GM23338 (cell line): ENCODE results near the gene NUTF2. TPM values are rescaled to one million over a fixed set of nuclear protein-coding genes. Genes with fewer than 3 reads are reported as not detected.

ENCODE experiments used
- ATAC-seq: fragments of 200-7000 bp; cut with Tn5 transposase; 3 replicates; pipeline ENCODE4 v1.9.1; 2020
- DNase-seq: peaks from one replicate; pipeline ENCODE4 v3.0.0-alpha.2; 2015; ENCODE audit warnings: low spot score
- H2AFZ ChIP-seq: fragments of 200-600 bp; sonication (generic); 2 replicates; pipeline ENCODE4 v1.8.0; 2016; ENCODE audit warnings: antibody characterized with exemption, mild to moderate bottlenecking, moderate library complexity
- H3F3A ChIP-seq: fragments of 200-600 bp; sonication (generic); replicated peaks from 2 replicates; pipeline ENCODE4 v1.8.0; 2017; ENCODE audit warnings: antibody characterized with exemption, mixed run types, low read depth
- H3K27ac ChIP-seq: fragments of 200-600 bp; sonication (generic); 2 replicates; pipeline ENCODE4 v1.6.1; 2016; ENCODE audit warnings: low read depth
- H3K27me3 ChIP-seq: fragments of 200-600 bp; sonication (generic); 2 replicates; pipeline ENCODE4 v1.8.0; 2016; ENCODE audit warnings: mild to moderate bottlenecking, mixed run types, moderate library complexity; ENCODE audit not compliant: insufficient read depth
- H3K36me3 ChIP-seq: fragments of 200-600 bp; sonication (generic); 2 replicates; pipeline ENCODE4 v1.8.0; 2016; ENCODE audit warnings: mild to moderate bottlenecking; ENCODE audit not compliant: insufficient read depth
- H3K4me1 ChIP-seq: fragments of 200-600 bp; sonication (generic); 2 replicates; pipeline ENCODE4 v1.8.0; 2016; ENCODE audit warnings: mild to moderate bottlenecking, moderate library complexity; ENCODE audit not compliant: insufficient read depth
- H3K4me2 ChIP-seq: fragments of 200-600 bp; sonication (generic); 2 replicates; pipeline ENCODE4 v1.7.1; 2017; ENCODE audit warnings: mixed run types
- H3K4me3 ChIP-seq: fragments of 200-600 bp; sonication (generic); 2 replicates; pipeline ENCODE4 v1.6.1; 2016; ENCODE audit warnings: mixed run types
- H3K79me2 ChIP-seq: fragments of 200-600 bp; sonication (generic); replicated peaks from 2 replicates; pipeline ENCODE4 v1.8.0; 2017; ENCODE audit warnings: mild to moderate bottlenecking; ENCODE audit not compliant: insufficient read depth
- H3K9me2 ChIP-seq: fragments of 200-600 bp; sonication (generic); 2 replicates; pipeline ENCODE4 v1.8.0; 2017; ENCODE audit not compliant: insufficient read depth
- H4K20me1 ChIP-seq: fragments of 200-600 bp; sonication (generic); replicated peaks from 2 replicates; pipeline ENCODE4 v1.8.0; 2017; ENCODE audit warnings: mild to moderate bottlenecking; ENCODE audit not compliant: insufficient read depth
- H3K27ac Mint-ChIP-seq: 2 replicates; pipeline ENCODE4 v1.8.0; 2020; ENCODE audit warnings: inconsistent platforms, mild to moderate bottlenecking, moderate library complexity, mixed read lengths
- H3K27me3 Mint-ChIP-seq: 3 replicates; pipeline ENCODE4 v1.8.0; 2022; ENCODE audit warnings: low read depth, mild to moderate bottlenecking, moderate library complexity, mixed read lengths, inconsistent platforms; ENCODE audit not compliant: insufficient read depth, poor library complexity
- H3K36me3 Mint-ChIP-seq: 3 replicates; pipeline ENCODE4 v1.8.0; 2021; ENCODE audit warnings: low read depth, mild to moderate bottlenecking, inconsistent platforms, moderate library complexity, mixed read lengths
- H3K4me1 Mint-ChIP-seq: 3 replicates; pipeline ENCODE4 v1.8.0; 2020; ENCODE audit warnings: mild to moderate bottlenecking, inconsistent platforms, mixed read lengths
- H3K4me3 Mint-ChIP-seq: 3 replicates; pipeline ENCODE4 v1.8.0; 2021; ENCODE audit warnings: moderate library complexity, mild to moderate bottlenecking, inconsistent platforms, mixed read lengths
- H3K9me3 Mint-ChIP-seq: 3 replicates; pipeline ENCODE4 v1.8.0; 2020; ENCODE audit warnings: moderate library complexity, mild to moderate bottlenecking, inconsistent platforms, mixed read lengths
- CTCF ChIP-seq, 2 experiments: fragments of 200-600 bp in 1 of 2; sonication (generic) in 1 of 2; conservative IDR thresholded peaks; 2 replicates each; pipeline versions ENCODE4 v1.5.1 to v1.6.1; 2016 to 2017; ENCODE audit warnings: antibody characterized with exemption in 2 of 2, low read depth in 2 of 2, mild to moderate bottlenecking in 2 of 2, moderate library complexity in 1 of 2
- ETS1 ChIP-seq: IDR thresholded peaks from 2 replicates; pipeline ENCODE4 v1.6.1; 2016; ENCODE audit warnings: antibody characterized with exemption
- EZH2 ChIP-seq: fragments of 200-600 bp; sonication (generic); IDR thresholded peaks from one replicate; pipeline ENCODE4 v1.8.0; 2017; ENCODE audit warnings: antibody characterized with exemption, mild to moderate bottlenecking, low read depth; ENCODE audit not compliant: unreplicated experiment
- ZNF462 ChIP-seq: fragments of 250-450 bp; sonication (Bioruptor Pico); IDR thresholded peaks from 2 replicates; pipeline ENCODE4 v1.5.0; 2020; ENCODE audit warnings: mild to moderate bottlenecking, moderate library complexity
- polyA plus RNA-seq: library from polyadenylated mRNA; unstranded; fragments of >200 nt; fragmentation: Nextera tagmentation; extraction: Ambion mirVana; gene quantifications from 2 replicates; pipeline ENCODE4 v1.2.1, GENCODE V29; 2016
- total RNA-seq: library from RNA; depleted of rRNA; stranded (reverse); fragments of >200 nt; shearing (Covaris generic); gene quantifications from 2 replicates; pipeline ENCODE4 v1.2.3, GENCODE V29; 2014

Gene NUTF2
- total and polyA plus RNA-seq, 2 experiments from 2014 or later, result 321 to 391 TPM

GRCh38 chr16:67814567-67814966 is 32.2 kb upstream of the NUTF2 start (continued):
- TF ChIP-seq ZNF462 (CRISPR knock-in tag) (no peak), EZH2 (no peak), ETS1 (no peak)

- ATAC-seq (no peak), DNase-seq (no peak)
- H2AFZ ChIP-seq, result no peak overlapping the region
Observed at GRCh38 chr16:67820608-67821259, 26.0 kb upstream of the NUTF2 start.

More at GRCh38 chr16:67820608-67821259, 26.0 kb upstream of the NUTF2 start:
- Mint-ChIP-seq H3K9me3 (peaks cover 4% of the 10 kb centered on the region; the same call in 1 of the 3 replicates), H3K4me1 (peaks cover 13% of the 10 kb centered on the region), H3K27me3 (peaks cover 18% of the 10 kb centered on the region), H3K36me3 (peaks cover 4% of the 10 kb centered on the region), H3K4me3 (no peak overlapping the region), H3K27ac (no peak overlapping the region)
- Histone ChIP-seq H3K36me3 (no peaks in the 10 kb centered on the region), H3K4me1 (no peaks in the 10 kb centered on the region), H3K4me3 (no peak overlapping the region), H3K27me3 (no peaks in the 10 kb centered on the region), H3K27ac (no peak overlapping the region), H3F3A (no peaks in the 10 kb centered on the region), H4K20me1 (no peaks in the 10 kb centered on the region), H3K4me2 (no peak overlapping the region), H3K9me2 (no peaks in the 10 kb centered on the region), H3K79me2 (no peaks in the 10 kb centered on the region)
- TF ChIP-seq ZNF462 (CRISPR knock-in tag) (no peak), CTCF (conservative IDR thresholded peaks at IDR 0.05; ENCODE audit: low read depth in 2 of 2) (peak in 1 of 2 experiments; percentile 35; a peak in 2 of 4 replicates)
